Endothelial cell of umbilical vein (primary cell): ENCODE measurements around the gene PGD.

Source experiments
- FOS ChIP-seq: IDR thresholded peaks from 2 replicates; pipeline ENCODE4 v1.6.1; 2011; ENCODE audit warnings: mild to moderate bottlenecking, low read length, moderate library complexity, borderline replicate concordance; ENCODE audit not compliant: insufficient read depth
- POLR2AphosphoS5 ChIP-seq: IDR thresholded peaks from 2 replicates; pipeline ENCODE4 v1.6.1; 2012; ENCODE audit warnings: low read depth, mild to moderate bottlenecking, control low read depth, low read length, moderate library complexity; ENCODE audit not compliant: insufficient read depth

DNA sequence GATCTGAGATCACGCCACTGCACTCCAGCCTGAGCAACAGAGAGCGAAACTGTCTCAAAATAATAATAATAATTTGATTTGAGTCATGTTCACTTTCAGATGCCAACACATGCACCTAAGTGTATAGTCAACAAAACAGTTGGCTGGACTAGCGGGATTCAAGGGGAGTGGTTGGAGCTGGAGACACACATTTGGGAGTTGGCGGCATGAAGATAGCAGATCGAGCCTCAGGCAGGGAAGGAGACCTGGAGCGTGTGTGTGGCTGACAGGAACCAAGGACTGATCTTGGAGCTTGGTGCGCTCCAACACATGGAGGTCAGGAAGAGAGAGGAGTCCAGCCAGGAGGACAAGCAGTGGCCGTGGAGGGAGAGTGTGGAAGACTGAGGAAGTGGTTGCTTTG is 14.6 kb upstream of the PGD start:
- TF ChIP-seq POLR2AphosphoS5 (no peak), FOS (no peak)
